Thoracic aorta (tissue), 2 donors: Measurements from ENCODE around the gene WDR83. TPM values are rescaled to one million over a fixed set of nuclear protein-coding genes. Genes with fewer than 3 reads are reported as not detected.

Experiments
- ATAC-seq: fragments of 150-250 bp; one replicate; pipeline ENCODE4 v1.8.0; 2017; ENCODE audit warnings: low read depth; ENCODE audit not compliant: insufficient number of reproducible peaks, low FRiP score
- DNase-seq: peaks from one replicate; pipeline ENCODE4 v3.0.0-alpha.2; 2020; ENCODE audit warnings: low spot score
- H3K27ac ChIP-seq, 2 donors: fragments of 200-600 bp; sonication (generic); 1 replicate in 1 of 2; 2 replicates in 1 of 2; pipeline ENCODE4 v1.5.1; 2016; ENCODE audit warnings: mild to moderate bottlenecking in 2 of 2, moderate library complexity in 2 of 2
- H3K27me3 ChIP-seq: fragments of 200-600 bp; sonication (generic); replicated peaks from 2 replicates; pipeline ENCODE4 v1.6.0; 2016; ENCODE audit warnings: mild to moderate bottlenecking; ENCODE audit not compliant: insufficient read depth
- H3K36me3 ChIP-seq: fragments of 200-600 bp; sonication (generic); one replicate; pipeline ENCODE4 v1.5.1; 2016
- H3K4me1 ChIP-seq, 2 donors: fragments of 200-600 bp; sonication (generic); 1 replicate in 1 of 2; 2 replicates in 1 of 2; pipeline versions ENCODE4 v1.5.1 to v1.6.0; 2016; ENCODE audit warnings: low read depth in 2 of 2, mild to moderate bottlenecking in 1 of 2; ENCODE audit not compliant: control insufficient read depth in 1 of 2
- H3K4me3 ChIP-seq: fragments of 200-600 bp; sonication (generic); 2 replicates; pipeline ENCODE4 v1.5.1; 2016; ENCODE audit warnings: mild to moderate bottlenecking
- H3K9me3 ChIP-seq: fragments of 200-600 bp; sonication (generic); 2 replicates; pipeline ENCODE4 v1.5.1; 2016
- total RNA-seq, 2 donors: library from RNA; depleted of rRNA; stranded (reverse); fragments of >200 nt; gene quantifications; one replicate each; pipeline versions ENCODE4 v1.1.0 to v1.2.3, GENCODE V29; 2016
- TF ChIP-seq, protein P1 (sequence below): fragments of 200-600 bp; sonication (generic); IDR thresholded peaks from one replicate; pipeline ENCODE4 v1.5.1; 2019; ENCODE audit warnings: antibody characterized with exemption

Gene WDR83
- total RNA-seq, 2 donors from 2014 or later: 12.1 to 16.2 TPM

DNA sequence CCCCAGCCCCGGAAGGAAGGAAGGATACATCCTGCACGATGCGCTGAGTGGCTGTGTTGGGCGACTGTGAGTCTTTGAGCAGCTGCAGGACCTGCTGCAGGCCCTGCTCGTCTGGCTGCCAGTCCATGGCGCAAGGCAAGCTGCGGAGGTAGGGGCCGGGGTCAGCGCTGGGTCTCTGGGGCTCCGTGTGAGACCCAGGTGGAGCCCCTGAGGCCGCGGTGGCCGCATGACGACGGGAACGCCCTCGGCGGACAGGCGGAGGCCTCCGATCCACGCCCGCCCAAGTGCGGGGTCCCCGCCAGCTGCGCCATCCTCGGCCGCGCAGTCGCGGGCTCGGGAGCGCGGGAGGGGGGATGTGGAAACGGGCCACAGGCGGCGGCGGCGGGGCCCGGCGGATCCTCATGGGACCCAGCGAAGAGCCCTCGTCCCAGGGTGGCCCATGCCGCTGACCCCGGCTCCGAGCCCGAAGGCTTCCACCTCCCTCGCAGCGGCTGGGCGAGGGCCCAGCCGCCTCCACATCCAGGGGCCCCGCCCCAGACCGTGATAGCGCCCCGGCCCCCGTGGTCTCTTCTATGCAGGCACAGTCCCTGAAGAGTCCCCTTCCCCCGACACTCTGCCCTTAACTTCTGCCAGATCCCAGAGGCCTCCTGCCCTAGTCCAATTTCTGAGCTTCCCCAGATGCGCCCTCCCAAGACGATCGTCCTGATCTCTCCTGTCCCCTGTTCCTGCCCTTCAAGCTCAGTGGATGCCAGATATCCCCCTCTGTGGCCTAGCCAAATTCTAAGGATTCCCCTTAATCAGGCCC, 54.4 kb downstream of the WDR83 start:
- Histone ChIP-seq H3K4me1 (peaks cover 21 to 39% of the 10 kb centered on the region in 2 donors), H3K27me3 (no peaks in the 10 kb centered on the region), H3K4me3 (peak overlapping the region; percentile 94), H3K27ac (peak overlapping the region; percentile 95 to 96), H3K36me3 (peaks cover 20% of the 10 kb centered on the region), H3K9me3 (no peaks in the 10 kb centered on the region)
- DNase-seq (no peak), ATAC-seq (no peak)
- TF ChIP-seq, protein P1, sequence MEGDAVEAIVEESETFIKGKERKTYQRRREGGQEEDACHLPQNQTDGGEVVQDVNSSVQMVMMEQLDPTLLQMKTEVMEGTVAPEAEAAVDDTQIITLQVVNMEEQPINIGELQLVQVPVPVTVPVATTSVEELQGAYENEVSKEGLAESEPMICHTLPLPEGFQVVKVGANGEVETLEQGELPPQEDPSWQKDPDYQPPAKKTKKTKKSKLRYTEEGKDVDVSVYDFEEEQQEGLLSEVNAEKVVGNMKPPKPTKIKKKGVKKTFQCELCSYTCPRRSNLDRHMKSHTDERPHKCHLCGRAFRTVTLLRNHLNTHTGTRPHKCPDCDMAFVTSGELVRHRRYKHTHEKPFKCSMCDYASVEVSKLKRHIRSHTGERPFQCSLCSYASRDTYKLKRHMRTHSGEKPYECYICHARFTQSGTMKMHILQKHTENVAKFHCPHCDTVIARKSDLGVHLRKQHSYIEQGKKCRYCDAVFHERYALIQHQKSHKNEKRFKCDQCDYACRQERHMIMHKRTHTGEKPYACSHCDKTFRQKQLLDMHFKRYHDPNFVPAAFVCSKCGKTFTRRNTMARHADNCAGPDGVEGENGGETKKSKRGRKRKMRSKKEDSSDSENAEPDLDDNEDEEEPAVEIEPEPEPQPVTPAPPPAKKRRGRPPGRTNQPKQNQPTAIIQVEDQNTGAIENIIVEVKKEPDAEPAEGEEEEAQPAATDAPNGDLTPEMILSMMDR: no peak

DNA sequence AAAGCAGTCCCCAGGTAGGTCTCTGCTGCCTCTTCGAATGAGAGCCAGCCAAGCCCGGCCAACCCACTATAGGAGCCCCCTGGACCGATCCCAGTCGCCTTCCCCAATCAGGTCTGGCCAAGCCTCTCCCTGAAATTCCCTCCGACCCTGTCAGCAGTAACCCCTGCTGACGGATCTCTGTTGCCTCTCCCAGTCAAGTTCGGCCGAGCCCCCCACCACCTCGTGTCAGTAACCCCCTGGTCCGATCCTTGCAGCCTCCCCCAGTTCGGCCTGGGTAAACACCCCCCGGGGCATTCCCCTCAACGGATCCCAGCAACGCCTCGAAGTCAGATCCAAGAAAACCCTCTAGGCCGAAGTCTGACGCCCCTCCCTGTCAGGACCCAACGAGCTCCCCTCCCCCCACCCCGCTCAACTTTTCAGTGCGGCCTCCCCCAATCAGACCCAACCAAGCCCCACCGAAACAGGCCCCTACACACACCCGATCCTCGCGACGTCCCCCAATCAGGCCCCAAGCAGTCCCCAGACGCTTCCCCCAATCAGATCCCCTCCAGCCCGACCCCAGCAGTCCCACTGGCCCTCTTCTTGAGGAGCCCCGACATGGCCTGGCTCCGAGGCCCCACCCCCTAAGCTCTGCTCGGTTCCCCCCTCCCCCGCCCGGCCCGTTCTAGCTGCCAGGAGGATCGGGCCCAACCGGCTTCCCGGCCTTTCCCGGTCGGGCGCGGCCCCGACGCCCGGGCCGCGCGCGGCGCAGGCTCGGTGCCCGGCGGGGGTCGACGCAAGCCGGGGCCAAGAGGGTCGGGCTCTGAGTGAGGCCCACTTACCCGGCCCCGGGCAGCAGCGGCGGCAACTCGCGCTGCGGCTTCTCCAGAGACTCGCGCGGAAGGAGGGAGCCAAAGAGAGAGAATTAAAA, 55.3 kb downstream of the WDR83 start:
- H3K27me3 ChIP-seq: no peaks in the 10 kb centered on the region
- H3K9me3 ChIP-seq: no peaks in the 10 kb centered on the region
- ATAC-seq: peak; percentile 66
- peak overlapping the region; percentile 94 for H3K4me3 ChIP-seq
- peaks cover 13% of the 10 kb centered on the region for H3K36me3 ChIP-seq
- TF ChIP-seq, protein P1: no peak
- H3K27ac ChIP-seq: peak overlapping the region; percentile 95 to 96
- peaks cover 21 to 39% of the 10 kb centered on the region in 2 donors for H3K4me1 ChIP-seq
- DNase-seq: no peak

DNA sequence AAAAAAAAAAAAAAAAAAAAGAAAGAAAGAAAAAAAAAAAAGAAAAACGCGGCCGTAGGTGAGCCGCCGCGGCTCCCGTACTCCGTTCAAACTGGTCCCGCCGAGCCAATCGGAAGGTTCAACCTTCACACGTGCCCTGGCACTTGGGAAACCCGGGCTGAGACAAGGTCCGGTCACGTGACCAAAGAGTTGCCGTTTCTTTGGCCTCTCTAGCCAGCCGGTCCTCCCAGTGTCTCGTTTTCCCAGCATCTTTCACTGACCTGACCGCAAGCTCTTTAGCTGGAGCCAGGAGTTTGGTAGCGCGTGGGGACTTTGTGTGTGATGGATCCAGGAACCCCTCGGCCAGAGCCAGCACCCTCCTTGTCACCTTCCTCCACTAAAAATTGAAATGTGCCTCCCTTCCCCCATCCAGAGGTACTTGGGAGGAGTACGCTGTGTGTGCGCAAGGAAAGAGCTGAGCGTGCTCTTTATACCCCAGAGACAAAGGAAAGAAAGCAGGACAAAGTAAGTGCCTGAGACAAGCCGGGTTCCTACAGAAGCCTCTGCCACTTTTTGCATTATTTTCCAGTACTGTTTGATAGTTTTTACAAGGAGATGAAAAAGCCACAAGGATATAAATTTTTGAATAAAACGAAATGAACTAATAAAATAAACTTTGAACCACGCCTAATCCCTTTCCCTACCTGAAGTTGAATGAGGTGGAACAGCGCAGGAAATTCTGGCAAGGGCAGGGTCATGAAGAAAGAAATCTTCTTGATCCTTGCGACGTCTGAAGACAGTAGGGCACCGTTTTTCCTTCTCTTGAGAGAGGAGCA, 56.2 kb downstream of the WDR83 start:
- H3K4me1 ChIP-seq: peaks cover 21 to 39% of the 10 kb centered on the region in 2 donors
- ATAC-seq (peak; percentile 90), DNase-seq (peak; percentile 94)
- peak overlapping the region; percentile 94 for H3K4me3 ChIP-seq
- TF ChIP-seq, protein P1: no peak
- peak overlapping the region; percentile 95 to 96 for H3K27ac ChIP-seq
- no peaks in the 10 kb centered on the region for H3K27me3 ChIP-seq
- H3K36me3 ChIP-seq: peaks cover 13% of the 10 kb centered on the region
- H3K9me3 ChIP-seq: no peaks in the 10 kb centered on the region

DNA sequence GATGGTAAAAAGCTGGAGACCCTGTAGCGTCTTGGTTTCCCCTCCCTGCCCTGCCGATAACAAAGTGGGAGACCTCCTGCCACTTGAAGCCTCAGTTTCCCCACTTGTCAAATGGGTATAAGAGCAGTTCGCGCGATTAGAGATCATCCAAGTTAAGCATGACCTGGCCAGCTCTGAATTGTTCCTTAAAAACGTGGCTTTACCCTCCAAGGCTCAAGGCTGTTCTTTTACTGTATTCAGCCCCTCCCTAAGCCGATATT, 56.7 kb downstream of the WDR83 start:
- Histone ChIP-seq H3K36me3 (peaks cover 8% of the 10 kb centered on the region), H3K9me3 (no peaks in the 10 kb centered on the region), H3K4me3 (peak overlapping the region; percentile 94), H3K4me1 (peaks cover 21 to 39% of the 10 kb centered on the region in 2 donors), H3K27ac (peak overlapping the region; percentile 95 to 96), H3K27me3 (no peaks in the 10 kb centered on the region)
- DNase-seq (no peak), ATAC-seq (no peak)
- TF ChIP-seq, protein P1: no peak
